HepG2 (cell line): ENCODE data around the gene LRRC25. TPM values are rescaled to one million over a fixed set of nuclear protein-coding genes. Genes with fewer than 3 reads are reported as not detected.

Experiments used
- ADNP ChIP-seq: sonication (generic); formaldehyde crosslinking; IDR thresholded peaks from 2 replicates; pipeline ENCODE4 v1.4.0; 2020; ENCODE audit warnings: missing genetic modification reagents
- CHD4 ChIP-seq: fragments of 200-600 bp; sonication (generic); IDR thresholded peaks from 2 replicates; pipeline ENCODE4 v1.7.0; 2017; ENCODE audit warnings: mild to moderate bottlenecking, low read length, borderline replicate concordance
- FLYWCH1 ChIP-seq: sonication (generic); formaldehyde crosslinking; IDR thresholded peaks from 2 replicates; pipeline ENCODE4 v1.8.1; 2023; ENCODE audit warnings: mild to moderate bottlenecking, missing genetic modification reagents
- FOSL2 ChIP-seq: sonication (generic); formaldehyde crosslinking; IDR thresholded peaks from 2 replicates; pipeline ENCODE4 v1.4.0; 2020; ENCODE audit warnings: missing genetic modification reagents
- FOXP1 ChIP-seq, 2 experiments: fragments of 450-650 bp in 1 of 2; IDR thresholded peaks; 2 replicates each; pipeline ENCODE4 v1.6.1; 2017 to 2018; ENCODE audit warnings: antibody characterized with exemption in 1 of 2
- HIVEP1 ChIP-seq: sonication (generic); formaldehyde crosslinking; IDR thresholded peaks from 2 replicates; pipeline ENCODE4 v1.4.0; 2020; ENCODE audit warnings: mild to moderate bottlenecking, missing genetic modification reagents
- MED13 ChIP-seq: sonication (generic); formaldehyde crosslinking; IDR thresholded peaks from 2 replicates; pipeline ENCODE4 v1.5.0; 2020; ENCODE audit warnings: missing genetic modification reagents
- NAIF1 ChIP-seq: sonication (generic); formaldehyde crosslinking; IDR thresholded peaks from 2 replicates; pipeline ENCODE4 v1.5.0; 2020; ENCODE audit warnings: mild to moderate bottlenecking, missing genetic modification reagents, borderline replicate concordance
- NFKB2 ChIP-seq: sonication (generic); formaldehyde crosslinking; IDR thresholded peaks from 2 replicates; pipeline ENCODE4 v1.4.0; 2020; ENCODE audit warnings: missing genetic modification reagents, borderline replicate concordance
- NFYC ChIP-seq: IDR thresholded peaks from 2 replicates; pipeline ENCODE4 v1.6.1; 2016; ENCODE audit warnings: missing genetic modification reagents, missing compliant biosample characterization
- PLRG1 ChIP-seq: fragments of 450-650 bp; conservative IDR thresholded peaks from 2 replicates; pipeline ENCODE4 v1.6.1; 2016
- RAD21 ChIP-seq: fragments of 450-650 bp; formaldehyde crosslinking; IDR thresholded peaks from 2 replicates; pipeline ENCODE4 v1.5.0; 2020; ENCODE audit warnings: mild to moderate bottlenecking
- RBFOX2 ChIP-seq: fragments of 200-400 bp; formaldehyde crosslinking; IDR thresholded peaks from 2 replicates; pipeline ENCODE4 v1.6.1; 2017; ENCODE audit warnings: low read depth, mild to moderate bottlenecking, low read length
- SIX1 ChIP-seq: sonication (generic); formaldehyde crosslinking; IDR thresholded peaks from 2 replicates; pipeline ENCODE4 v1.4.0; 2020; ENCODE audit warnings: missing genetic modification reagents, borderline replicate concordance
- SMAD1 ChIP-seq: sonication (generic); formaldehyde crosslinking; IDR thresholded peaks from 2 replicates; pipeline ENCODE4 v1.4.0; 2020; ENCODE audit warnings: missing genetic modification reagents, low read depth, mild to moderate bottlenecking, borderline replicate concordance
- SOX13 ChIP-seq, 3 experiments: fragments of 450-650 bp in 1 of 3; sonication (generic) in 1 of 3; formaldehyde crosslinking in 1 of 3; IDR thresholded peaks in 2 of 3; conservative IDR thresholded peaks in 1 of 3; 2 replicates each; pipeline versions ENCODE4 v1.5.0 to v1.6.1; 2016 to 2020; ENCODE audit warnings: antibody characterized with exemption in 1 of 3, mild to moderate bottlenecking in 1 of 3, missing compliant biosample characterization in 1 of 3, missing genetic modification reagents in 1 of 3, moderate library complexity in 1 of 3
- TGIF2 ChIP-seq: IDR thresholded peaks from 2 replicates; pipeline ENCODE4 v1.6.1; 2016; ENCODE audit warnings: control low read depth, missing compliant biosample characterization
- ZFP62 ChIP-seq: sonication (generic); formaldehyde crosslinking; IDR thresholded peaks from 2 replicates; pipeline ENCODE4 v1.4.0; 2020; ENCODE audit warnings: missing genetic modification reagents
- ZNF121 ChIP-seq: sonication (generic); formaldehyde crosslinking; IDR thresholded peaks from 2 replicates; pipeline ENCODE4 v1.5.0; 2020; ENCODE audit warnings: mild to moderate bottlenecking, missing genetic modification reagents
- ZNF143 ChIP-seq: sonication (generic); formaldehyde crosslinking; IDR thresholded peaks from 2 replicates; pipeline ENCODE4 v1.4.0; 2020; ENCODE audit warnings: missing genetic modification reagents
- ZNF230 ChIP-seq: sonication (generic); formaldehyde crosslinking; IDR thresholded peaks from 2 replicates; pipeline ENCODE4 v1.4.0; 2020; ENCODE audit warnings: mild to moderate bottlenecking, missing genetic modification reagents
- ZNF333 ChIP-seq: sonication (generic); formaldehyde crosslinking; IDR thresholded peaks from 2 replicates; pipeline ENCODE4 v1.4.0; 2020; ENCODE audit warnings: mild to moderate bottlenecking, missing genetic modification reagents, borderline replicate concordance
- ZNF589 ChIP-seq: sonication (generic); formaldehyde crosslinking; conservative IDR thresholded peaks from 2 replicates; pipeline ENCODE4 v1.8.0; 2022; ENCODE audit warnings: mild to moderate bottlenecking, moderate library complexity, missing genetic modification reagents
- ZNF790 ChIP-seq: sonication (generic); formaldehyde crosslinking; IDR thresholded peaks from 2 replicates; pipeline ENCODE4 v1.8.0; 2022; ENCODE audit warnings: missing genetic modification reagents, mild to moderate bottlenecking, borderline replicate concordance
- ZNF883 ChIP-seq: sonication (generic); formaldehyde crosslinking; IDR thresholded peaks from 2 replicates; pipeline ENCODE4 v1.5.1; 2020; ENCODE audit warnings: mild to moderate bottlenecking, missing genetic modification reagents; ENCODE audit errors: not compliant biosample characterization
- ZSCAN9 ChIP-seq: IDR thresholded peaks from 2 replicates; pipeline ENCODE4 v1.6.1; 2016; ENCODE audit warnings: borderline replicate concordance
- polyA plus RNA-seq, 8 experiments: library from polyadenylated mRNA; depleted of rRNA in 3 of 8; stranded (reverse) in 7 of 8; unstranded in 1 of 8; fragments of >200 nt; fragmentation: Illumina TruSeq in 4 of 8; extraction: Trizol in 4 of 8; gene quantifications; 2 replicates each; pipeline versions ENCODE4 v1.2.1 to v1.2.3, GENCODE V29; 2011 to 2016; ENCODE audit warnings: low read depth in 4 of 8, missing spikeins in 1 of 8, mixed read lengths in 1 of 8; ENCODE audit not compliant: insufficient read depth in 1 of 8
- total RNA-seq, 5 experiments: library from RNA; depleted of rRNA; stranded (reverse); fragments of >200 nt; fragmentation: Illumina TruSeq; extraction: Trizol; gene quantifications; 2 replicates each; pipeline ENCODE4 v1.2.3, GENCODE V29; 2016; ENCODE audit warnings: low read depth in 1 of 5
- TF ChIP-seq, protein P1 (sequence below): sonication (generic); formaldehyde crosslinking; IDR thresholded peaks from 2 replicates; pipeline ENCODE4 v1.4.0; 2020; ENCODE audit warnings: mild to moderate bottlenecking, missing genetic modification reagents
- TF ChIP-seq, protein P2 (sequence below): IDR thresholded peaks from 2 replicates; pipeline ENCODE4 v1.6.1; 2016; ENCODE audit warnings: low read depth
- TF ChIP-seq, protein P3 (sequence below): sonication (generic); formaldehyde crosslinking; IDR thresholded peaks from 2 replicates; pipeline ENCODE4 v1.9.0; 2022; ENCODE audit warnings: missing genetic modification reagents, mild to moderate bottlenecking, borderline replicate concordance

The LRRC25 gene
- total and polyA plus RNA-seq, 2 of the 13 experiments (the other 11 are each of a cell fraction or from before 2014, with no cell fraction given), result 0.13 to 0.53 TPM

DNA sequence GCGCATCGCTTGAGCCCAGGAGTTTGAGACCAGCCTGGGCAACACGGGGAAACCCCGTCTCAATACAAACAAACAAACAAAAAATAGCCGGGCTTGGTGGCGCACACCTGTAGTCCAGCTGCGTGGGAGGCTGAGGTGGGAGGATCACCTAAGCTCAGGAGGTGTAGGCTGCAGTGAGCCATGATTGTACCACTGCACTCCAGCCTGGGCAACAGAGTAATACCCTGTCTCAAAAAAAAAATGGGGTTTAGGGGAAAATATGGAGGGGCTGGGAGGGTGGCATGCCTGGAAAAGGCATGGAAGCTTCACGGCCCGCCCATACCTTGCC lies 42.5 kb upstream of the LRRC25 start (continued):
- TF ChIP-seq, protein P1, sequence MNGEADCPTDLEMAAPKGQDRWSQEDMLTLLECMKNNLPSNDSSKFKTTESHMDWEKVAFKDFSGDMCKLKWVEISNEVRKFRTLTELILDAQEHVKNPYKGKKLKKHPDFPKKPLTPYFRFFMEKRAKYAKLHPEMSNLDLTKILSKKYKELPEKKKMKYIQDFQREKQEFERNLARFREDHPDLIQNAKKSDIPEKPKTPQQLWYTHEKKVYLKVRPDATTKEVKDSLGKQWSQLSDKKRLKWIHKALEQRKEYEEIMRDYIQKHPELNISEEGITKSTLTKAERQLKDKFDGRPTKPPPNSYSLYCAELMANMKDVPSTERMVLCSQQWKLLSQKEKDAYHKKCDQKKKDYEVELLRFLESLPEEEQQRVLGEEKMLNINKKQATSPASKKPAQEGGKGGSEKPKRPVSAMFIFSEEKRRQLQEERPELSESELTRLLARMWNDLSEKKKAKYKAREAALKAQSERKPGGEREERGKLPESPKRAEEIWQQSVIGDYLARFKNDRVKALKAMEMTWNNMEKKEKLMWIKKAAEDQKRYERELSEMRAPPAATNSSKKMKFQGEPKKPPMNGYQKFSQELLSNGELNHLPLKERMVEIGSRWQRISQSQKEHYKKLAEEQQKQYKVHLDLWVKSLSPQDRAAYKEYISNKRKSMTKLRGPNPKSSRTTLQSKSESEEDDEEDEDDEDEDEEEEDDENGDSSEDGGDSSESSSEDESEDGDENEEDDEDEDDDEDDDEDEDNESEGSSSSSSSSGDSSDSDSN (CRISPR knock-in tag), result no peak
- TF ChIP-seq ZFP62 (CRISPR knock-in tag) (no peak), RBFOX2 (no peak), PLRG1 (no peak), FLYWCH1 (CRISPR knock-in tag) (no peak), NFKB2 (CRISPR knock-in tag) (no peak), NAIF1 (CRISPR knock-in tag) (no peak), ZSCAN9 (CRISPR knock-in tag) (no peak), FOSL2 (CRISPR knock-in tag) (no peak), ZNF883 (CRISPR knock-in tag) (peak; percentile 2), NFYC (no peak), ZNF230 (CRISPR knock-in tag) (0 out of 2 replicates have a peak, but pooled peaks have one; percentile 28), ADNP (CRISPR knock-in tag) (no peak), HIVEP1 (no peak), ZNF589 (CRISPR knock-in tag) (no peak), SOX13 (IDR thresholded peaks at IDR 0.05) (no peak), SOX13 (CRISPR knock-in tag; conservative IDR thresholded peaks at IDR 0.05 in 1 of 2, IDR thresholded peaks at IDR 0.05 in 1 of 2) (no peak), ZNF121 (CRISPR knock-in tag) (0 out of 2 replicates have a peak, but pooled peaks have one; percentile 13), ZNF143 (CRISPR knock-in tag) (no peak), RAD21 (CRISPR knock-in tag) (no peak), SMAD1 (CRISPR knock-in tag) (0 out of 2 replicates have a peak, but pooled peaks have one; percentile 33), FOXP1 (IDR thresholded peaks at IDR 0.05) (no peak), FOXP1 (CRISPR knock-in tag; IDR thresholded peaks at IDR 0.05) (no peak), MED13 (CRISPR knock-in tag) (no peak), CHD4 (no peak), ZNF333 (CRISPR knock-in tag) (no peak), ZNF790 (CRISPR knock-in tag) (no peak), SIX1 (CRISPR knock-in tag) (no peak), TGIF2 (CRISPR knock-in tag) (no peak)
- TF ChIP-seq, protein P2, sequence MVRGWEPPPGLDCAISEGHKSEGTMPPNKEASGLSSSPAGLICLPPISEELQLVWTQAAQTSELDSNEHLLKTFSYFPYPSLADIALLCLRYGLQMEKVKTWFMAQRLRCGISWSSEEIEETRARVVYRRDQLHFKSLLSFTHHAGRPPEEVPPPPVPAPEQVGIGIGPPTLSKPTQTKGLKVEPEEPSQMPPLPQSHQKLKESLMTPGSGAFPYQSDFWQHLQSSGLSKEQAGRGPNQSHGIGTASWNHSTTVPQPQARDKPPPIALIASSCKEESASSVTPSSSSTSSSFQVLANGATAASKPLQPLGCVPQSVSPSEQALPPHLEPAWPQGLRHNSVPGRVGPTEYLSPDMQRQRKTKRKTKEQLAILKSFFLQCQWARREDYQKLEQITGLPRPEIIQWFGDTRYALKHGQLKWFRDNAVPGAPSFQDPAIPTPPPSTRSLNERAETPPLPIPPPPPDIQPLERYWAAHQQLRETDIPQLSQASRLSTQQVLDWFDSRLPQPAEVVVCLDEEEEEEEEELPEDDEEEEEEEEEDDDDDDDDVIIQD (CRISPR knock-in tag), result no peak
- TF ChIP-seq, protein P3, sequence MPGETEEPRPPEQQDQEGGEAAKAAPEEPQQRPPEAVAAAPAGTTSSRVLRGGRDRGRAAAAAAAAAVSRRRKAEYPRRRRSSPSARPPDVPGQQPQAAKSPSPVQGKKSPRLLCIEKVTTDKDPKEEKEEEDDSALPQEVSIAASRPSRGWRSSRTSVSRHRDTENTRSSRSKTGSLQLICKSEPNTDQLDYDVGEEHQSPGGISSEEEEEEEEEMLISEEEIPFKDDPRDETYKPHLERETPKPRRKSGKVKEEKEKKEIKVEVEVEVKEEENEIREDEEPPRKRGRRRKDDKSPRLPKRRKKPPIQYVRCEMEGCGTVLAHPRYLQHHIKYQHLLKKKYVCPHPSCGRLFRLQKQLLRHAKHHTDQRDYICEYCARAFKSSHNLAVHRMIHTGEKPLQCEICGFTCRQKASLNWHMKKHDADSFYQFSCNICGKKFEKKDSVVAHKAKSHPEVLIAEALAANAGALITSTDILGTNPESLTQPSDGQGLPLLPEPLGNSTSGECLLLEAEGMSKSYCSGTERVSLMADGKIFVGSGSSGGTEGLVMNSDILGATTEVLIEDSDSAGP (CRISPR knock-in tag), result no peak
